Gastroesophageal sphincter (tissue), 4 donors: Measurements from ENCODE around the gene THSD1. TPM values are rescaled to one million over a fixed set of nuclear protein-coding genes. Genes with fewer than 3 reads are reported as not detected.

Experiments used
- ATAC-seq: fragments of 150-250 bp; one replicate; pipeline ENCODE4 v1.9.1; 2016; ENCODE audit warnings: mild to moderate bottlenecking, moderate library complexity
- H3K27ac ChIP-seq, 4 donors: fragments of 200-600 bp; sonication (generic) in 3 of 4; 1 replicate in 3 of 4; 2 replicates in 1 of 4; pipeline ENCODE4 v1.5.1; 2016 to 2019
- H3K27me3 ChIP-seq: fragments of 200-600 bp; sonication (generic); one replicate; pipeline ENCODE4 v1.5.1; 2019
- H3K36me3 ChIP-seq, 2 donors: fragments of 200-600 bp; sonication (generic); one replicate each; pipeline ENCODE4 v1.5.1; 2019; ENCODE audit warnings: control low read depth in 1 of 2
- H3K4me1 ChIP-seq, 3 donors: fragments of 200-600 bp; sonication (generic); 1 replicate in 2 of 3; 2 replicates in 1 of 3; pipeline ENCODE4 v1.5.1; 2016 to 2019; ENCODE audit warnings: control low read depth in 2 of 3
- H3K4me3 ChIP-seq, 2 donors: fragments of 200-600 bp; sonication (generic); one replicate each; pipeline ENCODE4 v1.5.1; 2019; ENCODE audit warnings: mild to moderate bottlenecking in 1 of 2, moderate library complexity in 1 of 2
- H3K9me3 ChIP-seq, 3 donors: fragments of 200-600 bp; sonication (generic); one replicate each; pipeline ENCODE4 v1.5.1; 2017 to 2019; ENCODE audit warnings: control low read depth in 2 of 3
- CTCF ChIP-seq, 4 experiments: fragments of 200-600 bp in 2 of 4; fragments of 450-650 bp in 2 of 4; sonication (generic) in 1 of 4; IDR thresholded peaks; one replicate each; pipeline ENCODE4 v1.5.1; 2017 to 2019; ENCODE audit warnings: antibody characterized with exemption in 4 of 4, mild to moderate bottlenecking in 2 of 4, moderate library complexity in 2 of 4
- EP300 ChIP-seq: sonication (generic); formaldehyde crosslinking; IDR thresholded peaks from one replicate; pipeline ENCODE4 v1.6.1; 2017; ENCODE audit warnings: antibody characterized with exemption, mild to moderate bottlenecking
- POLR2A ChIP-seq, 2 donors: fragments of 450-650 bp; IDR thresholded peaks; one replicate each; pipeline ENCODE4 v1.6.1; 2017; ENCODE audit warnings: antibody characterized with exemption in 2 of 2, mild to moderate bottlenecking in 2 of 2, moderate library complexity in 1 of 2
- POLR2AphosphoS5 ChIP-seq: sonication (generic); formaldehyde crosslinking; IDR thresholded peaks from one replicate; pipeline ENCODE4 v1.6.1; 2017; ENCODE audit warnings: antibody characterized with exemption
- WGBS, 2 donors: methylation state at CpG; one replicate each; pipeline ENCODE4 v1.1.5; 2018; ENCODE audit warnings: low coverage in 1 of 2; 5-methylcytosine and 5-hydroxymethylcytosine counted together
- total RNA-seq, 4 donors: library from RNA; depleted of rRNA; stranded (reverse); fragments of >200 nt; gene quantifications; one replicate each; pipeline ENCODE4 v1.1.0, GENCODE V29; 2016

The THSD1 gene
- total RNA-seq, 4 donors from 2014 or later: 3.9 to 8.9 (median 6.2) TPM

GRCh38 chr13:52399708-52400107 is 6.3 kb downstream of the THSD1 start:
- no peak for ATAC-seq
- Histone ChIP-seq H3K9me3 (no peaks in the 10 kb centered on the region), H3K4me3 (no peak overlapping the region), H3K4me1 (peaks cover 0 to 5% (median 0%) of the 10 kb centered on the region in 3 donors), H3K36me3 (peaks cover 0 to 6% of the 10 kb centered on the region in 2 donors), H3K27ac (no peak overlapping the region), H3K27me3 (peaks cover 9% of the 10 kb centered on the region)
- 57 to 75% methylated on average over 1 of the region's 1 CpG for WGBS, 2 donors
- TF ChIP-seq POLR2A (IDR thresholded peaks at IDR 0.05) (no peak), EP300 (no peak), POLR2AphosphoS5 (no peak), CTCF (IDR thresholded peaks at IDR 0.05) (peak in 1 of 4 experiments; percentile 17)

- no peak for ATAC-seq
- no peak for TF ChIP-seq POLR2AphosphoS5
- no peak for TF ChIP-seq CTCF (IDR thresholded peaks at IDR 0.05)
- TF ChIP-seq POLR2A (IDR thresholded peaks at IDR 0.05): no peak
- no peak for TF ChIP-seq EP300
- H3K27ac ChIP-seq: no peak overlapping the region
- peaks cover 3% of the 10 kb centered on the region for H3K27me3 ChIP-seq
- 40 to 47% methylated on average over 2 of the region's 2 CpGs for WGBS, 2 donors
- H3K9me3 ChIP-seq: no peaks in the 10 kb centered on the region
- peaks cover 0 to 6% of the 10 kb centered on the region in 2 donors for H3K36me3 ChIP-seq
- H3K4me3 ChIP-seq: no peak overlapping the region
- H3K4me1 ChIP-seq: peaks cover 0 to 2% (median 0%) of the 10 kb centered on the region in 3 donors
Observed at GRCh38 chr13:52399046-52399445, 6.9 kb downstream of the THSD1 start.

DNA sequence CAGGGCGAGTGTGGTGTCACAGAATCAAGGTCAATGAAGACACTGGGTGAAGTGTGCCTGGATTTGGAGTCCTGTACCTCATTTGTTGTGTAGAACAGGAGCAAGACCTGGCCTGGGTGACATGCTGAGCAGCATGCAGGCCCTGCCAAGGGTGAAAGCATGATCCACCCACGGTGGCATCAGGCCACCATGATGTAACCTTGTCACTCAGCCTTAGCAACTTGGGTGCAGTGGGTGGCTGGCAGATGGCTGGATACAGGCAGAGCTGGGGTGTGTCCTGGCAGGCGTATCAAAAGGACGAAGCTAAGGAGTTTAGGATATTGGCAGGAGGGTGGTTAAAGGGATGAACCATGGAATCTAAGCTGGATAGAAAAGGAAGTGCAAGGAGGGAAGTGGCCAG is 10.3 kb downstream of the THSD1 start:
- TF ChIP-seq CTCF (IDR thresholded peaks at IDR 0.05) (no peak), EP300 (no peak), POLR2AphosphoS5 (no peak), POLR2A (IDR thresholded peaks at IDR 0.05) (no peak)
- ATAC-seq: no peak
- Histone ChIP-seq H3K36me3 (peaks cover 0 to 6% of the 10 kb centered on the region in 2 donors), H3K9me3 (no peaks in the 10 kb centered on the region), H3K4me1 (no peaks in the 10 kb centered on the region), H3K4me3 (no peak overlapping the region), H3K27me3 (no peaks in the 10 kb centered on the region), H3K27ac (no peak overlapping the region)
- 56 to 88% methylated on average over 1 to 3 of the region's 4 CpGs for WGBS, 2 donors

DNA sequence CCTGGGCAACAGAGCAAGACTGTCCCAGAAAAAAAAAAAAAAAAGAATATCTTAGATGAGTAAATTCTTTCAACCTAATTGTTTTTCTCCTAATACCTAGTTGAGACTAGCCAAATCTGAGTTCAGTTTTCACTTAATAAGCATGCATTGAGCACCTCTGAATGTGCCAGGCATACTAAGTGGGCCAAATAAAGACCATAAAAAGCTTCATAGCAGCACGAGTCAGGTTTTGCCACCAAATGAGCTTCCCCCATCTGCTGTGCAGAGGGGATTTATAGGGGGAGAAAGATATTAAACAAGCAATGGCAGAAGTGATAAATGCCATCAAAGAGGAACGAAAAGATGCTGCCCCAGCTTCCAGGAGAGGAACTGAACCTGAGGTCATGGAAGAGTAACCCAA is 11.4 kb downstream of the THSD1 start:
- Histone ChIP-seq H3K4me3 (no peak overlapping the region), H3K27me3 (no peaks in the 10 kb centered on the region), H3K36me3 (peaks cover 0 to 6% of the 10 kb centered on the region in 2 donors), H3K4me1 (no peaks in the 10 kb centered on the region), H3K27ac (no peak overlapping the region), H3K9me3 (no peaks in the 10 kb centered on the region)
- 51 to 69% methylated on average over 2 of the region's 2 CpGs for WGBS, 2 donors
- TF ChIP-seq EP300 (no peak), POLR2AphosphoS5 (no peak)
- ATAC-seq: no peak

- no peak for TF ChIP-seq POLR2AphosphoS5
- no peak for TF ChIP-seq CTCF (IDR thresholded peaks at IDR 0.05)
- no peak for TF ChIP-seq EP300
- no peak for TF ChIP-seq POLR2A (IDR thresholded peaks at IDR 0.05)
- Histone ChIP-seq H3K27ac (no peak overlapping the region), H3K27me3 (no peaks in the 10 kb centered on the region), H3K9me3 (no peaks in the 10 kb centered on the region), H3K4me1 (no peaks in the 10 kb centered on the region), H3K36me3 (peaks cover 0 to 6% of the 10 kb centered on the region in 2 donors), H3K4me3 (no peak overlapping the region)
- 75 to 85% methylated on average over 2 to 7 of the region's 8 CpGs for WGBS, 2 donors
- ATAC-seq: no peak
Observed at GRCh38 chr13:52393572-52394357, 12.2 kb downstream of the THSD1 start.
